ENCODE data around the gene C20orf202.
"Not testable (repeated sequence)": the region's sequence is repeated elsewhere in the genome, so short reads cannot be mapped to it uniquely, and the experiment has no call there.

DNA sequence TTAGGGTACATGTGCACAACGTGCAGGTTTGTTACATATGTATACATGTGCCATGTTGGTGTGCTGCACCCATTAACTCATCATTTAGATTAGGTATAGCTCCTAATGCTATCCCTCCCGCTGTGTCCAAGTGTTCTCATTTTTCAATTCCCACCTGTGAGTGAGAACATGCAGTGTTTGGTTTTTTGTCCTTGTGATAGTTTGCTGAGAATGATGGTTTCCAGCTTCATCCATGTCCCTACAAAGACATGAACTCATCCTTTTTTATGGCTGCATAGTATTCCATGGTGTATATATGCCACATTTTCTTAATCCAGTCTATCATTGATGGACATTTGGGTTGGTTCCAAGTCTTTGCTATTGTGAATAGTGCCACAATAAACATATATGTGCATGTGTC, 47.0 kb downstream of the C20orf202 start:
- TF ChIP-seq, protein P1, sequence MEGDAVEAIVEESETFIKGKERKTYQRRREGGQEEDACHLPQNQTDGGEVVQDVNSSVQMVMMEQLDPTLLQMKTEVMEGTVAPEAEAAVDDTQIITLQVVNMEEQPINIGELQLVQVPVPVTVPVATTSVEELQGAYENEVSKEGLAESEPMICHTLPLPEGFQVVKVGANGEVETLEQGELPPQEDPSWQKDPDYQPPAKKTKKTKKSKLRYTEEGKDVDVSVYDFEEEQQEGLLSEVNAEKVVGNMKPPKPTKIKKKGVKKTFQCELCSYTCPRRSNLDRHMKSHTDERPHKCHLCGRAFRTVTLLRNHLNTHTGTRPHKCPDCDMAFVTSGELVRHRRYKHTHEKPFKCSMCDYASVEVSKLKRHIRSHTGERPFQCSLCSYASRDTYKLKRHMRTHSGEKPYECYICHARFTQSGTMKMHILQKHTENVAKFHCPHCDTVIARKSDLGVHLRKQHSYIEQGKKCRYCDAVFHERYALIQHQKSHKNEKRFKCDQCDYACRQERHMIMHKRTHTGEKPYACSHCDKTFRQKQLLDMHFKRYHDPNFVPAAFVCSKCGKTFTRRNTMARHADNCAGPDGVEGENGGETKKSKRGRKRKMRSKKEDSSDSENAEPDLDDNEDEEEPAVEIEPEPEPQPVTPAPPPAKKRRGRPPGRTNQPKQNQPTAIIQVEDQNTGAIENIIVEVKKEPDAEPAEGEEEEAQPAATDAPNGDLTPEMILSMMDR (IDR thresholded peaks at IDR 0.05; ENCODE audit: insufficient read depth, low read depth, low read length) = not testable (repeated sequence)
- not testable (repeated sequence) for TF ChIP-seq EZH2 (IDR thresholded peaks at IDR 0.05; ENCODE audit: insufficient read depth, low read length)

Data from astrocyte (in vitro differentiated cells and primary cell).